GM03348 (cell line): ENCODE data around the gene KRTAP5-11.
"Not testable (repeated sequence)": the region's sequence is repeated elsewhere in the genome, so short reads cannot be mapped to it uniquely, and the experiment has no call there.

Experiments used
- DNase-seq: peaks from one replicate; pipeline ENCODE4 v3.0.0; 2012; ENCODE audit warnings: low spot score

Gene KRTAP5-11

DNA sequence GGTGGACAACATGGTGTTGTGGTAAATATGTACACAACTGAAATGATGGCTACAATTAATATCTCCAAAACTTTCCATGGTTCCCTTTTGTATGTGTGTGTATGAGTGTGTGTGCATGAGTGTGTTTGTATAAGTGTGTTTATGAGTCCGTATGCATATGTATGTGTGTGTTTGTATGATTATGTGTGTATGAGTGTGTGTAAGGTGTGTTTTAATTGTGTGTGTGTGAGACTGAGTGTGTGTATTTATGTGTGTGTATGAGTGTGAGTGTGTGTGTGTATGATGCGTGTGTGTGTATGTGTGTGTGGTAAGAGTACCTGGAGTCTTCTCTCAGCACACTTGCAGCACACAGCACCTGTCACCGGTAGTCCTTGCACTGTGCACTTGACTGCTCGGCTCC is 26.7 kb downstream of the KRTAP5-11 start:
- no peak for DNase-seq

DNA sequence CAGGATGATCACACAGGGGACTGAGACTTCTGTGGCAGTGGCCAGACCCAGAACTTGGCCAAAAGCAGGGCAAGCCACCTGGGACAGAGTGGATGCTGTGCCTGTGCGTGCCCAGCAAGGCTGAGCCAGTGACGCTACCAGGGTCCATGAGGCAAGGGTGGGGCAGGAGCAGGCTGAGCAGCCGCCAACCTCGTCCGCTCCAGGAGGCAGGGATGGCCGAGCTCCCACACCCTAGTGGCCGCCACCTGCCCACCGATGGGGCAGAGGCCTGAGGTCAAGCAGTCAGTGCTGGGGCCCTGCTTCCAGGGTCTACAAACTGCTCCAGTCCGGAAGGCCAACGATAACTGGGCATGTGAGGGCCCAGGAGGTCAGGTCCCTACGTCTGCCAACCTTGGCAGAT is 27.2 kb downstream of the KRTAP5-11 start:
- no peak for DNase-seq

DNA sequence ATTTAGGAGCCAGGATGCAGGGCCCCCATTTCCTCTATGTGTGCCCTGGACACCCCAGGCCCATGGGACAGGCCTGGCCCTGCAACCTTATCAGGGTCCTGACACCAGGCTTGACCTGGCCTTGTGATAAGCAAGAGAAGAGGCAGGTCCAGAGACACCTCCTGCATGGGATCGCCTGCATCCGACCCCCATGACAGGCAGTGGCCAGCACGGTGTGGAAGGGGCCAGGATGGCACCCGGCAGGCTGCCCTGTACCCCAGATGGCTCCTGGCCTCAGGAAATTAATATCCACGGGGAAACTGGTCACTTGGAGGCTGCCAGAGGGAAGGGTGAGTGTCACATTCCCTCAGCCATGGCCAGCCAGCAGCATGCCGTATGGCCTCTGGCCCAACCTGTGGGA is 27.7 kb downstream of the KRTAP5-11 start:
- no peak for DNase-seq

DNA sequence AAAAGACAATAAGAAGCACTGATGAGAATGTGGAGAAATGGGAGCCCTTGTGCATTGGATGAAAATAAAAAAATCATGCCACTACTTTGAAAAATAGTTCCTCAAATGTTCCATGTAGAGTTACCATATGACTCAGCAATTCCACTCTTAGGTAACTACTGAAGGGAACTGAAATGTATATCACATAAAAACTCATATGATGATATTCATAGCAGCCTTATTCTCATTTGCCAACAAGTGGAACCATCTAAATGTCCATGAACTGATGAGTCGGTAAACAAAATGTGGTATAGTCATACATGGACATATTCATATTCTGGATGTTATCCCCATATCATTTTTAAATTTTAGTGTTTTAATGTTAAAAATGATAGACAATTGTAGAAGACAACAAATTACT is 31.0 kb downstream of the KRTAP5-11 start:
- DNase-seq, result no peak

DNA sequence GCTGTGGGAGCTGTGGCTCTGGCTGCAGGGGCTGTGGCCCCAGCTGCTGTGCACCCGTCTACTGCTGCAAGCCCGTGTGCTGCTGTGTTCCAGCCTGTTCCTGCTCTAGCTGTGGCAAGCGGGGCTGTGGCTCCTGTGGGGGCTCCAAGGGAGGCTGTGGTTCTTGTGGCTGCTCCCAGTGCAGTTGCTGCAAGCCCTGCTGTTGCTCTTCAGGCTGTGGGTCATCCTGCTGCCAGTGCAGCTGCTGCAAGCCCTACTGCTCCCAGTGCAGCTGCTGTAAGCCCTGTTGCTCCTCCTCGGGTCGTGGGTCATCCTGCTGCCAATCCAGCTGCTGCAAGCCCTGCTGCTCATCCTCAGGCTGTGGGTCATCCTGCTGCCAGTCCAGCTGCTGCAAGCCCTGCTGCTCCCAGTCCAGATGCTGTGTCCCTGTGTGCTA is 33.9 kb downstream of the KRTAP5-11 start:
- no peak for DNase-seq

DNA sequence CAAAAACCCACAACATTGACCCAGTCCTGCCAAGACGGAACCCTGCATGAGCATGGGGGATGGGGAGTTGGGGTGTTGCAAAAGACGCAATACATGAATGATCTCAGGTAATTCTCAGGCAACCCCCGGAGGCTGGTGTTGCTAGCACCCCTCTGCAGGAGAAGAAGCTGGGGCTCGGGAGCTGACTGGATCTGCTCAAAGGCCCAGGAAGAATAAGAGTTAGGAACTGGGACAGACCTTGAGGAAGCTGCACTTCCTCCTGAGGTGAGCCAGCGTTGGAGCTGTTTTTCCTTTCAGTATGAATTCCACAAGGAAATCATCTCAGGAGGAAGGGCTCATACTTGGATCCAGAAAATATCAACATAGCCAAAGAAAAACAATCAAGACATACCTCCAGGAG is 34.6 kb downstream of the KRTAP5-11 start, which contains the start of gene KRTAP5-9:
KRTAP5-9 (plus strand) TSS at position 301 of the 400 bp plus-strand sequence. CDS start 238 bp downstream, outside the sequence.
- no peak for DNase-seq

DNA sequence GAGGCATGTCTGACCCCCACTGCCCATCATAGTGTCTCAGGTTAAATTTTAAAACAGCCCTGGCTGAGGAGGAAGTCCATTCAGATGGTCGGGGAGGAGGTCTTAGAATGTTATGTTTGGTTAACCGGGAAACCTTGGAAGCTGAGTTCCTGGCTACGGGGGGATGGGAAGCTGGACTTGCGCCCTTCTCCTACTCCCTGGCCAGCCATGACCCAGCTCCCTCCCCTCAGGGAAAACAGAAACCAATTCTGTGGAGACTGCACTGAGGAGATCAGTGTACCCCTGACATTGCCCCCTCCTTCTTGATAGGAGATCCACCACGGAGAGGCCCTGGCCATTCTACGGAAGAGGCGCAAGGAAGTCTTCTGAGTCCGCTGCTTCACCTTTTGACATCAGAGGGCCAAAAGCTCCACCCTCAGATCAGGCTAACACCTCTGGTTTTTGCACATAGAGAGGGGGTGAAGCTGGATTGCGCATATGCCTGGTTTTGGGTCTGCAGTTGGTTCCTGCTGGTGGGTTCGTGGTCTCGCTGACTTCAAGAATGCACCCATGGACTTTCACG is 37.2 kb downstream of the KRTAP5-11 start:
- no peak for DNase-seq

DNA sequence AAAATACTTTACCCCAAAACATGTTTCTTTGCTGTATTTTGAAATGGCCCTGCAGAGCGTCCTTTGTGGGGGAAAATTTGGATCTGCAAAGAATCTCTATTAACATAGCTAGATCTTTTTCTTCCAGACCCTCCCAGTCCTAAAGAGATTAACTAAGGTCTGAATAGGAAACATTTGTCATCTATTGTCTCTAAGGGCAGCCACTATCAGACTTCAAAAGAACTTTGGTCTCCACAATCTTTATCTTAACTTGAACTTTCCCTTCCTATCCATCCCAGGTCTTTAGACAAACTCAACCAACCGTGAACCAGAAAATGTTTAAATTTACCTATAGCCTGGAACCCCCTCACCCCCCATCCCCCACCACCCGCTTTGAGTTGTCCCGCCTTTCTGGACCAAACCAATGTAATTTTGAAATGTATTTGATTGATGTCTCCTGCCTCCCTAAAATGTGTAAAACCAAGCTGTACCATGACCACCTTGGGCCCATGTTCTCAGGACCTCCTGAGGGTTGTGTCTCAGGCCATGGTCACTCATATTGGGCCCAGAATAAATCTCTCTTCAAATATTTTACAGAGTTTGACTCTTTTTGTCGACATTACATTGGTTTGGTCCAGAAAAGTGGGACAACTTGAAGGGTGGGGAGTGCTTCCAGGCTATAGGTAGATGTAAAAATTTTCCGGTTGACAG is 38.0 kb downstream of the KRTAP5-11 start:
- DNase-seq, result no peak

DNA sequence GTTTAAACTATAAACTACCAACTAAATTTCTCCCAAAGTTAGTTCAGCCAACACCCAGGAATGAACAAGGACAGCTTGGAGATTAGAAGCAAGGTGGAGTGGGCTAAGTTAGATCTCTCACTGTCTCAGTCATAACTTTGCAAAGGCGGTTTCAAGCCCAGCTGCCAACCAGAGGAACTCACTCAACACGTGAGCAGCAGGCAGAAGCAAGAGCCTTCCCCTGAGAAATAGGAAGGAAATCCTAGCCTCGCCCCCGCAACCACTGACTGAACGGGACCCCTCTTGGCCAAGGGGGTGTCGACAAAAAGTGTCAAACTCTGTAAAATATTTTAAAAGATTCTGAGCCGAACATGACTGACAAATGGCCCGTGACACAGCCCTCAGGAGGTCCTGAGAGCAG is 38.8 kb downstream of the KRTAP5-11 start:
- DNase-seq, result no peak

DNA sequence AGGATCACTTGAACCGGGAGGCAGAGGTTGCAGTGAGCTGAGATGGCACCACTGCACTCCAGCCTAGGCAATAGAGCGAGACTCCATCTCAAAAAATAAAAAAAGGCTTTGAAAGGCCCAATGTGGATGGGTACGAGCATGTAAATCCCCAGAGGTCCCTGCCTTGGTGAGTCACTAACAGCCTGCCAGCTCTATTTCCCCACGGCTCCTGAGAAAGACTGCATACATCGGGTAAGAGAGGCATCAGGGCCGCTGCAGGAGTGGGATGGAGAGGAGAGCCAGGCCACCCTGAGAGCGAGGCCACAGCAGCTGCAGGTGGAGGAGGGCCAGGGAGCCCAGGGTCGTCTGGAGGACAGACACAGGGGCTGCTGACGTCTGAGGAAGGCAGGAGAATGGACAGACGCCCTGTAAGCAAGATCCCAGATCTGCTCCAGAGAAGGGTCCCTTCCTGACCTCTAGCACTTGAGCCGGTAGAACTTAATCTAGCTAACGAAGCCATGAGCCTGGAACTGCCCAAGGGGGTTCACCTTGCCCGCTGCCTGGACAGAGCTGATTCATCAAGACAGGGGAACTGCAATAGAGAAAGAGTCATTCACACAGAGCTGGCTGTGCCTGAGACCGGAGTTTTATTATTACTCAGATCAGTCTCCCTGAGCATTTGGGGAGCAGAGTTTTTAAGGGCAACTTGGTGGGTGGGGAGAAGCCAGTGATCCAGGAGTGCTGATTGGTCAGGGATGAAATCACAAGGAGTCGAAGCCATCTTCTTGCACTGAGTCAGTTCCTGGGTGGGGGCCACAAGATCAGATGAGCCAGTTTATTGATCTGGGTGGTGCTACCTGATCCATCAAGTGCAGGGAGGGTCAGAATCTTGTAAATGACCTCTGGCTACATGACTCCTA is 39.5 kb downstream of the KRTAP5-11 start:
- no peak for DNase-seq

DNA sequence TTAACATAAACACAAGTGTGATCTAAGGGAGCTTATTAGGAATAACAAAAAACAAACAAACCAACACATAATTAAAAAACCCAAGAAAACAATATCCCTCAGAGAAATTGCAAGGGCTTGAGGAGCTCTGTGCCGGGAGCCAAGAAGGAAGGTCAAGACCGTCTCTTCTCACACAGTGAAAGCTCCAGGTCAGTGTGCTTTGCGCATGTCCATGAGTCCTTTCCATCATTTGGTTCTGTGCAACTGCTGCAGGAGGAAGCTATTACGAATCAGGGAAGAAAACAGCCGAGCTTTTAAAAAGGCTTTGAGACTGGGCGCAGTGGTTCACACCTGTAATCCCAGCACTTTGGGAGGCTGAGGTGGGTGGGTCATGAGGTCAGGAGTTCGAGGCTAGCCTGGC is 40.3 kb downstream of the KRTAP5-11 start:
- DNase-seq, result no peak

DNA sequence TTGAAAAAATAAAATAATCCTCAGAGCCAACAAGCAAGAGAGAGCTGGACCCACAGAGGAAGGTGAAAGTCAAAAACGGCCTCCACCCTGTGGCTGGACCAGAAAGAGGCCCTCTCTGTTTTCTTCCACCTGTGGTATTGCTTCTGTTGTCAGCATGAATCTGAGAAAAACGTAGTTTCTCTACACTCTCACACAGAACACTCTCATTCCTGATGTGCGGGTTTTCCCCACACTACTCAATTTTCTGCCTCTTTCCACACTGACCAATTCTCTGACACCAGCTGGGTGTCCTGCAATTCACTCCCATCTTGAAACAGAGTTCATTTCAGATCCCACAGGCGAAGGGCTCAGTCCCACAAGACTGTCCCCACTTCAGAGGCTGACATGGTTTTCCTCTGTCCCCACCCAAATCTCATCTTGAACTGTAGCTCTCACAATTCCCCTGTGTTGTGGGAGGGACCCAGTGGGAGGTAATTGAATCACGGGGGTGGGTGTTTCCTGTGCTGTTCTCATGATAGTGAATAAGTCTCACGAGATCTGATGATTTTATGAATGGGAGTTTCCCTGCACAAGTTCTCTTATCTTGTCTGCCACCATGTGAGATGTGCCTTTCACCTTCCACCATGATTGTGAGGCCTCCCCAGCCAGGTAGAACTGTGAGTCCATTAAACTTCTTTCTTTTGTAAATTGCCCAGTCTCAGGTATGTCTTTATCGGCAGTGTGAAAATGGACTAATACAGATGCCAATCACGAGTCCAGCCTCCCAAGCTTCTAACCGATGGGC is 42.0 kb downstream of the KRTAP5-11 start:
- not testable (repeated sequence) for DNase-seq

DNA sequence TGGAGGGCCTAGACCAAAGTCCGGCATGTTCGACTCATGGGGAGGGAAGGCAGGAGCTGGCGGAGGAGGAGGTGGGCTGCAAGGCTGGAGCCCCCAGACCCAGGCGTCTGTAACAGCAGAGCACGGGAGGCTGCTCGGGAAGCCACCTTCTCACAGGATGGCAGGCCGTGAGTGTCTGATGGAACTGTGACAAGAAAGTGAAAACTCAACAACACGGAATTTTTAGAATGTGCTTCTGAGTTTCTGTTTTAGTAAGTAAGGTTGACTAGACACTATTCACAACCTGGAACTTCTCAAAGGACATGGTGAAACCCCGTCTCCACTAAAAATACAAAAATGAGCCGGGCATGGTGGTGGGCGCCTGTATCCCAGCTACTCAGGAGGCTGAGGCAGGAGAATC is 42.7 kb downstream of the KRTAP5-11 start:
- DNase-seq, result not testable (repeated sequence)

DNA sequence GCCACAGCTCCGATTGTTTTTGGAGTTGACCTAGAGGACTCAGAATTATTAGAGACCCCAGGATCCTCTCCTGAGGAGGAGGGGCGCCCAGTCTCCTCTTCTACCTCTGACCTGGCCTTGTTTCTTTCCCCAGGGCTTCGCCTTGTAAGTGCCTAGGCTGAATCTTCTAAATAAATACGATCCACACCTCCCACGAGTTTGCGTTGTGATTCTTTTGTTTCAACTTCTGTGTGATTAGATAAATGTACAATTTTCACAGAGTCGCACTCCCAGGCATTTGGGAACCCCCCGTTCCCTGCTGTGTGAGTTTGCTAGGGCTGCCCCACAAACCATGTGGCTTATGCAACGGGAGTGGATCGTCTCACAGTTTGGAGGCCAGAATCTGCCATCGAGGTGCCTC is 43.7 kb downstream of the KRTAP5-11 start:
- DNase-seq, result no peak

DNA sequence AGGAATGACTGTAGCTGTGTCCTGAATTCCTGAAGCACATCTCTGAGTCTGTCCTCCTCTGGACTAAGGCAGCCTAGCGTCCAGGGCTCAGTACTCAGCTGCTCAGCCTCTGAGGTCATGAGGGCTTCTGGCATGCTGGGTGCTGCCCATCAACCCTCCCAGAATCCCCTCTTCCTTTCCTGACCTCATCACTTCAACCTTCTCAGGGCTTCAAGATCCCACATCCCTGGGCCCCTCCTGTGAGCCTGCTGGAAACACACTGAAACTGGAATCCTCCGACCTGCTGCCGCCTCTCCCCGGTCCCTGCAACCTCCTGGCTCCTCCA is 44.0 kb downstream of the KRTAP5-11 start:
- no peak for DNase-seq

DNA sequence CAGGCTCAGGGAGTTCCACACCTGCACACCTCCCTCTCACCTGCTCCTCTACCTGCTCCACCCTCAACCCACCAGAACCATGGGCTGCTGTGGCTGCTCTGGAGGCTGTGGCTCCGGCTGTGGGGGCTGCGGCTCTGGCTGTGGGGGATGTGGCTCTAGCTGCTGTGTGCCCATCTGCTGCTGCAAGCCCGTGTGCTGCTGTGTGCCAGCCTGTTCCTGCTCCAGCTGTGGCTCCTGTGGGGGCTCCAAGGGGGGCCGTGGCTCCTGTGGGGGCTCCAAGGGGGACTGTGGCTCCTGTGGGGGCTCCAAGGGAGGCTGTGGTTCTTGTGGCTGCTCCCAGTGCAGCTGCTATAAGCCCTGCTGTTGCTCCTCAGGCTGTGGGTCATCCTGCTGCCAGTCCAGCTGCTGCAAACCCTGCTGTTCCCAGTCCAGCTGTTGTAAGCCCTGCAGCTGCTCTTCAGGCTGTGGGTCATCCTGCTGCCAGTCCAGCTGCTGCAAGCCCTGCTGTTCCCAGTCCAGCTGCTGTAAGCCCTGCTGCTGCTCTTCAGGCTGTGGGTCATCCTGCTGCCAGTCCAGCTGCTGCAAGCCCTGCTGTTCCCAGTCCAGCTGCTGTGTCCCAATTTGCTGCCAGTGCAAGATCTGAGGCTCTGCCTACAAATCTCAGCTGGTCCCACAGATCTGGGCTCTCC is 44.6 kb downstream of the KRTAP5-11 start, which contains the start of gene KRTAP5-8:
KRTAP5-8 (plus strand) TSS at position 49 of the 689 bp plus-strand sequence; CDS start at position 80, 31 bp downstream.
- not testable (repeated sequence) for DNase-seq

DNA sequence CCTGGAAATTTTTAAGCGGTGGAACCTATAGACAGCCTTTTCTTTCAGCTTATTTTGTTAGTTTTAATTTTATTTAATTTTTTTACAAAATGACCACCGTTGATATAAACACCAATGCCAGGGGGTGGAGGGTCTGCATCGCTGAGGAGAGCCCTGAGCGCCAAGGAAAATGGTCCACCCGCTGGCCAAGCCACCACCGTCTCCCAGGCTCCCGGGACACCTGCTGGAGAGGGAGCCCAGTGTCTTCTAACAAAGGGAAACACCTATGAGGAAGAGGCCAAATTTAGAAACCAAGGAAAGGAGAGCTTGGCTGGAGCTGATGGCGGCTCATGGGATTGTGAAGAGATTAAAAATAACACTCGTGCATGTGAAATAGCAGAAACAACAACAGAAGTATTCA is 45.1 kb downstream of the KRTAP5-11 start:
- DNase-seq, result no peak

DNA sequence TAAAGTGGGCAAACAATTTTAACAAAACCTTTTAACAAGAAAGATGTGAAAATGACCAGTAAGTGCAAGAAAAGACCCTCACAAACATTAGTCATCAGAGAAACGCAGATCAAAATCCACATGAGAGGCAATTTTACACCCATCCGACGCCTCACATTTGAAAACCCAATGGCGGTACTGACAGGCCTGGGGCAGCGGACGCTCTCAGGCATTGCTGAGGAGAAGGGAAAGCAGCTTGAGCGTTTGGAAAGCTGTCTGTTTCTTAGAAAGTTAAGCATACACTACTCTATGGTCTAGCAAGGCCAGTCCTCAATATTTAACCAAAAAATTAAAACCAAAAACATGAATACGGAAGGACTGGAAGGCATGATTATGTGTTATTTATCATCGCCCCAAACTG is 46.9 kb downstream of the KRTAP5-11 start:
- no peak for DNase-seq

DNA sequence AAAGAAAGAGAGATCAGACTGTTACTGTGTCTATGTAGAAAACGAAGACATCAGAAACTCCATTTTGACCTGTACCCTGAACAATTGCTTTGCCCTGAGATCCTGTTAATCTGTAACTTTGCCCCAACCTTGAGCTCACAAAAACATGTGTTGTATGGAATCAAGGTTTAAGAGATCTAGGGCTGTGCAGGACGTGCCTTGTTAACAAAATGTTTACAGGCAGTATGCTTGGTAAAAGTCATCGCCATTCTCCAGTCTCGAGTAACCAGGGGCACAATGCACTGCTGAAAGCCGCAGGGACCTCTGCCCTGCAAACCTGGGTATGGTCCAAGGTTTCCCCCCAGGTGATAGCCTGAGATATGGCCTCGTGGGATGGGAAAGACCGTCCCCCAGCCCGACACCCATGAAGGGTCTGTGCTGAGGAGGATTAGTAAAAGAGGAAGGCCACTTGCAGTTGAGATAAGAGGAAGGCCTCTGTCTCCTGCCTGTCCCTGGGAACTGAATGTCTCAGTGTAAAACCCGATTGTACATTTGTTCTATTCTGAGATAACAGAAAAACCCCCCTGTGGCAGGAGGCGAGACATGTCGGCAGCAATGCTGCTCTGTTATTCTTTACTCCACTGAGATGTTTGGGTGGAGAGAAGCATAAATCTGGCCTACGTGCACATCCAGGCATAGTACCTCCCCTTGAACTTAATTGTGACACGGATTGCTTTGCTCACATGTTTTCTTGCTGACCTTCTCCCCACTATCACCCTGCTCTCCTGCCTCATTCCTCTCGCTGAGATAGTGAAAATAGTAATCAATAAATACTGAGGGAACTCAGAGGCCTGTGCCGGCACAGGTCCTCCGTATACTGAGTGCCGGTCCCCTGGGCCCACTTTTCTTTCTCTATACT is 47.7 kb downstream of the KRTAP5-11 start:
- DNase-seq, result not testable (repeated sequence)

DNA sequence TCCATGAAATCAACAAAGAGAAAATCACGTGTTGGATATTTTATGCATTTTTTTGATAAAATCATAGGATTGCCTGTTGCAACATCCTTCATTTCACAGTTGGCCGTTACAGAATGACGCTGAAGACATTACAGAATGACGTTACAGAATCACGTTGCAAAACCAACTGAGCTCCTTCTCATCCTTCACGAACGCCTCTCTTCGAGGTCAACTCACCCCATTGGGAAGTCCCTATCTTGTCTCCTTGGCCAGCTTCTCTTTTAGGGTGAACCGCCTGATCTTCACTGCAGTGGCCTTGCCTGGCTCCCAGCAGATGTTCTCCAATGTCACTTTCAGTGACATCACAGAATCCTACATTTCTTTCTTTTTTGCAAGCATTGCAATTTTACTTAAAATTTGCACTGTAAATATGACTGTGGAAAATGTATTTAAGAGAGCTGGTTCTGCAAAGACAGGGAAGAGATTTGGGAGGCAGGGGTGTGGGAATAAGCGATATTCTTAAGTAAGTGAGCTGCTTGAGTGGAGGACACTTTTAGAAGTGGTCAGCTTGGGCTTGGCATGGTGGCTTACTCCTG is 50.6 kb downstream of the KRTAP5-11 start:
- no peak for DNase-seq
